Panc1 (cell line): ENCODE results near the gene TANC1.

Experiments
- CTCF ChIP-seq: fragments of 450-650 bp; IDR thresholded peaks from 2 replicates; pipeline ENCODE4 v1.5.1; 2017; ENCODE audit warnings: mild to moderate bottlenecking
- POLR2AphosphoS5 ChIP-seq: IDR thresholded peaks from 2 replicates; pipeline ENCODE4 v1.6.1; 2012; ENCODE audit warnings: mild to moderate bottlenecking, low read depth, low read length, moderate library complexity
- SIN3A ChIP-seq: IDR thresholded peaks from 2 replicates; pipeline ENCODE4 v1.6.1; 2012; ENCODE audit warnings: low read depth, mild to moderate bottlenecking, low read length, moderate library complexity, borderline replicate concordance; ENCODE audit not compliant: insufficient read depth
- TCF7L2 ChIP-seq: IDR thresholded peaks from 2 replicates; pipeline ENCODE4 v1.6.1; 2011; ENCODE audit warnings: mild to moderate bottlenecking, low read depth, low read length, inconsistent platforms
- TF ChIP-seq, protein P1 (sequence below), 2 experiments: IDR thresholded peaks; 2 replicates each; pipeline ENCODE4 v1.6.1; 2011 to 2012; ENCODE audit warnings: low read depth in 2 of 2, control low read depth in 1 of 2, low read length in 1 of 2, mild to moderate bottlenecking in 1 of 2, moderate library complexity in 1 of 2; ENCODE audit not compliant: insufficient read depth in 1 of 2

GRCh38 chr2:159188449-159188848 lies 220.0 kb downstream of the TANC1 start:
- TF ChIP-seq CTCF (no peak), TCF7L2 (no peak), POLR2AphosphoS5 (no peak), SIN3A (no peak)
- TF ChIP-seq, protein P1, sequence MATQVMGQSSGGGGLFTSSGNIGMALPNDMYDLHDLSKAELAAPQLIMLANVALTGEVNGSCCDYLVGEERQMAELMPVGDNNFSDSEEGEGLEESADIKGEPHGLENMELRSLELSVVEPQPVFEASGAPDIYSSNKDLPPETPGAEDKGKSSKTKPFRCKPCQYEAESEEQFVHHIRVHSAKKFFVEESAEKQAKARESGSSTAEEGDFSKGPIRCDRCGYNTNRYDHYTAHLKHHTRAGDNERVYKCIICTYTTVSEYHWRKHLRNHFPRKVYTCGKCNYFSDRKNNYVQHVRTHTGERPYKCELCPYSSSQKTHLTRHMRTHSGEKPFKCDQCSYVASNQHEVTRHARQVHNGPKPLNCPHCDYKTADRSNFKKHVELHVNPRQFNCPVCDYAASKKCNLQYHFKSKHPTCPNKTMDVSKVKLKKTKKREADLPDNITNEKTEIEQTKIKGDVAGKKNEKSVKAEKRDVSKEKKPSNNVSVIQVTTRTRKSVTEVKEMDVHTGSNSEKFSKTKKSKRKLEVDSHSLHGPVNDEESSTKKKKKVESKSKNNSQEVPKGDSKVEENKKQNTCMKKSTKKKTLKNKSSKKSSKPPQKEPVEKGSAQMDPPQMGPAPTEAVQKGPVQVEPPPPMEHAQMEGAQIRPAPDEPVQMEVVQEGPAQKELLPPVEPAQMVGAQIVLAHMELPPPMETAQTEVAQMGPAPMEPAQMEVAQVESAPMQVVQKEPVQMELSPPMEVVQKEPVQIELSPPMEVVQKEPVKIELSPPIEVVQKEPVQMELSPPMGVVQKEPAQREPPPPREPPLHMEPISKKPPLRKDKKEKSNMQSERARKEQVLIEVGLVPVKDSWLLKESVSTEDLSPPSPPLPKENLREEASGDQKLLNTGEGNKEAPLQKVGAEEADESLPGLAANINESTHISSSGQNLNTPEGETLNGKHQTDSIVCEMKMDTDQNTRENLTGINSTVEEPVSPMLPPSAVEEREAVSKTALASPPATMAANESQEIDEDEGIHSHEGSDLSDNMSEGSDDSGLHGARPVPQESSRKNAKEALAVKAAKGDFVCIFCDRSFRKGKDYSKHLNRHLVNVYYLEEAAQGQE (IDR thresholded peaks at IDR 0.05; ENCODE audit: insufficient read depth in 1 of 2, low read depth in 2 of 2, low read length in 1 of 2) = no peak
